ENCODE measurements around the gene ADH4. TPM values are rescaled to one million over a fixed set of nuclear protein-coding genes. Genes with fewer than 3 reads are reported as not detected.
A peak's percentile ranks its signal among the peaks of the same experiment; 100 is the strongest.

ADH4 gene
- total and polyA plus RNA-seq, 5 experiments from 2014 or later: not detected

- POLR2A ChIA-PET: no interaction called here
- DNase-seq (no peak), ATAC-seq (no peak)
- Mint-ChIP-seq H3K36me3 (peaks cover 0 to 5% (median 0%) of the 10 kb centered on the region in 3 donors), H3K4me1 (no peaks in the 10 kb centered on the region), H3K9me3 (no peaks in the 10 kb centered on the region), H3K27me3 (peaks cover 0 to 3% (median 0%) of the 10 kb centered on the region in 5 donors), H3K27ac (no peak overlapping the region), H3K4me3 (no peak overlapping the region)
Measured at GRCh38 chr4:99156992-99157391, 12.9 kb upstream of the ADH4 start.

- POLR2A ChIA-PET: no interaction called here
- peaks cover 0 to 7% (median 0%) of the 10 kb centered on the region in 3 donors for H3K36me3 Mint-ChIP-seq
- H3K4me1 Mint-ChIP-seq: peaks cover under 1 to 8% (median 3%) of the 10 kb centered on the region in 4 donors
- ATAC-seq: no peak
- no peak overlapping the region for H3K4me3 Mint-ChIP-seq
- peaks cover 0 to 3% (median 0%) of the 10 kb centered on the region in 5 donors for H3K27me3 Mint-ChIP-seq
- DNase-seq: no peak
- H3K9me3 Mint-ChIP-seq: no peaks in the 10 kb centered on the region
- no peak overlapping the region for H3K27ac Mint-ChIP-seq
Measured at GRCh38 chr4:99154658-99155342, 10.7 kb upstream of the ADH4 start.

- Mint-ChIP-seq H3K36me3 (peaks cover 0 to 4% (median 0%) of the 10 kb centered on the region in 3 donors), H3K27ac (no peak overlapping the region), H3K27me3 (peaks cover 0 to 3% (median 0%) of the 10 kb centered on the region in 5 donors), H3K4me1 (peaks cover 2 to 13% (median 9%) of the 10 kb centered on the region in 4 donors), H3K4me3 (no peak overlapping the region), H3K9me3 (no peaks in the 10 kb centered on the region)
- POLR2A ChIA-PET: no interaction called here
- DNase-seq: no peak
- no peak for ATAC-seq
Measured at GRCh38 chr4:99151995-99152394, 7.9 kb upstream of the ADH4 start.

GRCh38 chr4:99151452-99151851 is 7.4 kb upstream of the ADH4 start:
- peaks cover 0 to 1% (median 0%) of the 10 kb centered on the region in 5 donors for H3K27me3 Mint-ChIP-seq
- DNase-seq (no peak), ATAC-seq (no peak)
- H3K4me1 Mint-ChIP-seq: peaks cover 2 to 13% (median 9%) of the 10 kb centered on the region in 4 donors
- POLR2A ChIA-PET: no interaction called here
- no peaks in the 10 kb centered on the region for H3K9me3 Mint-ChIP-seq
- no peak overlapping the region for H3K4me3 Mint-ChIP-seq
- peaks cover 0 to 4% (median 0%) of the 10 kb centered on the region in 3 donors for H3K36me3 Mint-ChIP-seq
- no peak overlapping the region for H3K27ac Mint-ChIP-seq

DNA sequence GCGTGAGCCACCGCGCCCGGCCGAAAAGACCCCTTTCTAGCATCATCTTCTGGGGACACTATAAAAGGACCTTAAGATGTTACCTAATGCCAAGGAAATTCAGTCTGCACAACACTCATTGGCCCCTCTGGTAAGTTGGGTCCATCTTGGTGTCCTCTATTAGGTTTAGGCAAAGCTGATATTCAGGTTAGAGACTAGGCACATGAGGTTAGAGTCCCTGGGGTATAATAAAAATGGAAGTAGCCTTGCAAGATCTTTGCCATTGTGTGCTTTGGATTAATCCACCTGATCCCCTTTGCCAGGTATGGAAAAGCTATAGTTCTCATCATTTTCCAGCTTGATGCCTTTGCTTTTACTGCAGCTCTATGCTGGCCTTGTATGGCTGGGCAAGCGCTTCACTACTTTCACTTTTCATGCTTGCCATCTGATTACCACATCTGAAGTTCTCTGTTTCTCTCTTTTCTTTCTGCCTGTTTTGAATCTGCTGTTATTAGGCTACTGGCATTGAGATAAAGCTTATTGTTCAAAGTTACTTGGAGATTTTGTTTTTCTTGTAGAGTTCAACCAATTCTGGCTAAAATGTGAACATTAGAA is 5.4 kb upstream of the ADH4 start:
- Mint-ChIP-seq H3K27ac (peak overlapping the region in 4 of 10 donors; percentile 5 to 53 (median 35)), H3K4me3 (peak overlapping the region in 3 of 10 donors; percentile 10 to 38 (median 15)), H3K9me3 (no peaks in the 10 kb centered on the region), H3K4me1 (peaks cover 2 to 13% (median 9%) of the 10 kb centered on the region in 4 donors), H3K36me3 (peaks cover 0 to 4% (median 0%) of the 10 kb centered on the region in 3 donors), H3K27me3 (no peaks in the 10 kb centered on the region)
- POLR2A ChIA-PET: no interaction called here
- DNase-seq (peak in 1 of 10 donors; percentile 1), ATAC-seq (no peak)

DNA sequence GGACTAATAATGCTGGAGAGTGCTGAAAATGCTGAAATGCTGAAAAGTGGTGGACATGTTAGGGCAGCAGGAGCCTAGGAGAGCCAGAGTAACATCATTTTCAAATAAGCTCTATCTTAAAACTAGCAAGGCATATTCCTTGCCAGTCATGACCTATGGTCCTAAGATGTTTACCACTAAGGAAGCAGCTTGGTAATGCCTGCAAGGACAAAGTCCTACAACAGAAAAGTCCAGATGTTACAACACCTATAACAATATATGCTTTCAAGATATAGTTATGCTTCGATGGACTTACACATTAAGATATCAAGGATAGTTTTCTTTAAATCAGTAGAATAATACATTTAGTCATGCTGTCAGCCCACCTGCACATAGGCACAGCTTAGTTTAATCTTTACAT is 4.5 kb upstream of the ADH4 start:
- no peak overlapping the region for H3K4me3 Mint-ChIP-seq

GRCh38 chr4:99144587-99144986 is 490 bp upstream of the ADH4 start:
- Mint-ChIP-seq H3K9me3 (no peaks in the 10 kb centered on the region), H3K36me3 (no peaks in the 10 kb centered on the region), H3K27me3 (no peaks in the 10 kb centered on the region), H3K27ac (peak overlapping the region in 1 of 10 donors; percentile 26), H3K4me3 (no peak overlapping the region), H3K4me1 (peaks cover 0 to 5% (median 3%) of the 10 kb centered on the region in 4 donors)
- no peak for ATAC-seq
- DNase-seq: no peak
- POLR2A ChIA-PET: no interaction called here

More for the DNA sequence above, 4.5 kb upstream of the ADH4 start:
- H3K27me3 Mint-ChIP-seq: no peaks in the 10 kb centered on the region
- ATAC-seq (no peak), DNase-seq (no peak)
- peaks cover 0 to 4% (median 0%) of the 10 kb centered on the region in 3 donors for H3K36me3 Mint-ChIP-seq
- H3K27ac Mint-ChIP-seq: no peak overlapping the region
- peaks cover 2 to 13% (median 9%) of the 10 kb centered on the region in 4 donors for H3K4me1 Mint-ChIP-seq
- POLR2A ChIA-PET: no interaction called here
- no peaks in the 10 kb centered on the region for H3K9me3 Mint-ChIP-seq

- no peaks in the 10 kb centered on the region for H3K9me3 Mint-ChIP-seq
- H3K36me3 Mint-ChIP-seq: no peaks in the 10 kb centered on the region
- H3K4me3 Mint-ChIP-seq: no peak overlapping the region
- H3K27ac Mint-ChIP-seq: no peak overlapping the region
- no peaks in the 10 kb centered on the region for H3K4me1 Mint-ChIP-seq
- POLR2A ChIA-PET: no interaction called here
- DNase-seq: no peak
- no peak for ATAC-seq
- H3K27me3 Mint-ChIP-seq: peaks cover 0 to 3% (median 0%) of the 10 kb centered on the region in 5 donors
Measured at GRCh38 chr4:99136329-99136728, 7.8 kb downstream of the ADH4 start.

GRCh38 chr4:99135541-99136162 is 8.4 kb downstream of the ADH4 start:
- H3K27ac Mint-ChIP-seq: no peak overlapping the region
- ATAC-seq: no peak
- no peaks in the 10 kb centered on the region for H3K36me3 Mint-ChIP-seq
- POLR2A ChIA-PET: no interaction called here
- H3K9me3 Mint-ChIP-seq: no peaks in the 10 kb centered on the region
- no peak overlapping the region for H3K4me3 Mint-ChIP-seq
- H3K4me1 Mint-ChIP-seq: no peaks in the 10 kb centered on the region
- DNase-seq: no peak
- H3K27me3 Mint-ChIP-seq: peaks cover 0 to 3% (median 0%) of the 10 kb centered on the region in 5 donors

DNA sequence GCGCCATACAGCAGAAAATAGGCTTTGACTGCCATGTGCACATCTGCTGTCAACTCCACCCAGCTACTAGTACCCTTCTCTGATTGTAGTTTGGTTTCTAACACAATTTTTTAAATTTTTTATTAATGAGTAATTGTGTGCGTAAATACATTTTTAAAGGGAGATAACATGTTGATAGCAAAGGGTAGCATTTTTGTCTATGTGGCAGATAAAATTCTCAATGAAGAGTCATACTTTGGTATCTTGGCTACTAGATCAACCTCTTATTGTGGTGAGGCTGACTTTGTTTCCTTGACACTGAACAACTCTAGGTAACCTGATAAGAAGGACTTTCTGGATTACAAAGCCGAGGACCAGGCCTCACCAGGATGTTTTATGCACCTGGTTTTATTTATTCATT is 9.5 kb downstream of the ADH4 start:
- H3K9me3 Mint-ChIP-seq: no peaks in the 10 kb centered on the region
- H3K27me3 Mint-ChIP-seq: peaks cover 0 to 3% (median 0%) of the 10 kb centered on the region in 5 donors
- H3K4me1 Mint-ChIP-seq: no peaks in the 10 kb centered on the region
- H3K27ac Mint-ChIP-seq: no peak overlapping the region
- no peak for ATAC-seq
- no peaks in the 10 kb centered on the region for H3K36me3 Mint-ChIP-seq
- POLR2A ChIA-PET: no interaction called here
- DNase-seq: no peak
- H3K4me3 Mint-ChIP-seq: no peak overlapping the region

DNA sequence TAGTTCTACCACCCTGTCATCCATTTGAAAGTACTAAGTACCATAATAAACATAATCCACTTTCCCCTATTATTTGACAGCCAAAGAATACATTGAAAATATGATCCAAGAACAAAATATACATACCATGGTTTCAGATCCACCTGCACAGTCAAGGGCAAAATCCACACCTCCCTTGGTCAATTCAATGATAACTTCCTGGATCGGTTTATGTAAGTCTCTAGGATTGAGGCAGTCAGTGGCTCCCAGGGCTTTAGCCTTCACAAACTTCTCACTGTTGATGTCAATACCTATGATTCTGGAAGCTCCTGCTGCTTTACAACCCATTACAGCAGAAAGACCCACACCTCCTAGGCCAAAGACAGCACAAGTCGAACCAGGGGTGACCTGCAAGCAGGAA is 12.7 kb downstream of the ADH4 start:
- no peak for DNase-seq
- Mint-ChIP-seq H3K27me3 (no peaks in the 10 kb centered on the region), H3K27ac (no peak overlapping the region), H3K4me1 (no peaks in the 10 kb centered on the region), H3K36me3 (no peaks in the 10 kb centered on the region), H3K4me3 (no peak overlapping the region), H3K9me3 (no peaks in the 10 kb centered on the region)
- POLR2A ChIA-PET: no interaction called here
- no peak for ATAC-seq

DNA sequence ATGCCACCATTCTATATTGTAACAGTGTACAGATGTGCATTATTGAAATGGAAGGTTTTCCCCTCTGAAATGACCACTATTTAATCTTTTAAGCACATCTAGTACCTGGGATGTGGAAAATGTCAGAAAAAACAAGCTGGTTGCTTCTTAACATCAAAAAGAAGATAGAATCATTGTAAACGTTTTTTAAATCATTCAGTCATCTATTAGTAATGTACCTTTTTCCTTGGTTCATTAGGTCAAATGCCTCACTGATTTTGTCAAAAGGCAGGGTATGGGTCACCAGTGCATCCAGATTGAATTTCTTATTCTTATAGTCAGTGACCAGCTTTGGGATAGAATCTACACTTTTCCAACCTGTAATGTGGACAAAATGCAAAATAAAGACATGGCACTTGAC is 17.7 kb downstream of the ADH4 start:
- Mint-ChIP-seq H3K27me3 (no peaks in the 10 kb centered on the region), H3K4me1 (no peaks in the 10 kb centered on the region), H3K27ac (no peak overlapping the region), H3K4me3 (no peak overlapping the region), H3K36me3 (no peaks in the 10 kb centered on the region), H3K9me3 (no peaks in the 10 kb centered on the region)
- POLR2A ChIA-PET: no interaction called here
- ATAC-seq (no peak), DNase-seq (no peak)

- Mint-ChIP-seq H3K4me1 (no peaks in the 10 kb centered on the region), H3K9me3 (no peaks in the 10 kb centered on the region), H3K36me3 (peaks cover 0 to 1% (median 0%) of the 10 kb centered on the region in 3 donors), H3K4me3 (no peak overlapping the region), H3K27me3 (peaks cover 0 to 1% (median 0%) of the 10 kb centered on the region in 5 donors), H3K27ac (no peak overlapping the region)
- no peak for DNase-seq
- POLR2A ChIA-PET: no interaction called here
- ATAC-seq: no peak
Measured at GRCh38 chr4:99121008-99121407, 23.1 kb downstream of the ADH4 start.

Measured in naive thymus-derived CD8-positive, alpha-beta T cell (primary cell).